ENCODE data around the gene VTI1A.

DNA sequence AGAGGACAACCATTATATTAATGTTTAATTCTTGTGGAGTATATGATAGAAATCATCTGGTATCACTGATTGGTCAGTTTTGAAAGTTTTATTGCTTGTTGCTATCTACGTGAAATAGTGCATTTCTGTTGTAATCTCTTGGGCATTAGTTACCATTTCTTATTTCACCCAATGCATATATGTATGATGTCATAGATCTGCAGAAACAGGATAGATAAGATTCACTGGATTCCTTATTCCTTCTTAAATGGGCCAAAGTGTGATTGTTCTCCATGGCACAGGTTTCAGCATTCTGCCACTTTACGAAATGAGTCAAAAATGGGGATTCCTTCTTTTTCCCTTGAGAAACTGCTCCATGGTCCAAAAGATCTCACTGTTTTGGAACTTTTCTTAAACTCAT lies 56.6 kb downstream of the VTI1A start:
- no peak for TF ChIP-seq CTCF (tag by site-specific recombination; IDR thresholded peaks at IDR 0.05)
- TF ChIP-seq TRIM28 (IDR thresholded peaks at IDR 0.05; ENCODE audit: borderline replicate concordance, low read length) = no peak
- TF ChIP-seq, protein P1, sequence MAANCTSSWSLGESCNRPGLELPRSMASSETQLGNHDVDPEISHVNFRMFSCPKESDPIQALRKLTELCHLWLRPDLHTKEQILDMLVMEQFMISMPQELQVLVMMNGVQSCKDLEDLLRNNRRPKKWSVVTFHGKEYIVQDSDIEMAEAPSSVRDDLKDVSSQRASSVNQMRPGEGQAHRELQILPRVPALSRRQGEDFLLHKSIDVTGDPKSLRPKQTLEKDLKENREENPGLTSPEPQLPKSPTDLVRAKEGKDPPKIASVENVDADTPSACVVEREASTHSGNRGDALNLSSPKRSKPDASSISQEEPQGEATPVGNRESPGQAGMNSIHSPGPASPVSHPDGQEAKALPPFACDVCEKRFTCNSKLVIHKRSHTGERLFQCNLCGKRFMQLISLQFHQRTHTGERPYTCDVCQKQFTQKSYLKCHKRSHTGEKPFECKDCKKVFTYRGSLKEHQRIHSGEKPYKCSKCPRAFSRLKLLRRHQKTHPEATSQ (tag by site-specific recombination; IDR thresholded peaks at IDR 0.05) = no peak
